GM18505 (cell line): ENCODE measurements around the gene C11orf98.
"Not testable (repeated sequence)": the region's sequence is repeated elsewhere in the genome, so short reads cannot be mapped to it uniquely, and the experiment has no call there.

Source experiments
- ATAC-seq: cut with Tn5 transposase; IDR thresholded peaks from one replicate; pipeline ENCODE4 v1.9.1; 2021; ENCODE audit not compliant: unreplicated experiment
- POLR2A ChIP-seq: IDR thresholded peaks from 4 replicates; pipeline ENCODE4 v1.6.1; 2011; ENCODE audit warnings: borderline replicate concordance; ENCODE audit not compliant: insufficient read depth, insufficient read length; ENCODE audit errors: extremely low read depth

Gene C11orf98

GRCh38 chr11:62673196-62673525, 8.2 kb upstream of the C11orf98 start:
- ATAC-seq, result no peak
- TF ChIP-seq POLR2A, result no peak

- TF ChIP-seq POLR2A, result peak; percentile 84
- peak; percentile 53 for ATAC-seq
Measured at GRCh38 chr11:62671608-62672389, 6.8 kb upstream of the C11orf98 start, which contains the start of the genes LBHD1 and UQCC3. Gene LBHD1 (minus strand): TSS chr11:62672267. CDS start chr11:62670031, 2,236 bp downstream. Gene UQCC3 (plus strand): TSS chr11:62671673. CDS start chr11:62671746, 73 bp downstream.

- no peak for TF ChIP-seq POLR2A
- ATAC-seq, result peak; percentile 12
Measured at GRCh38 chr11:62671236-62671607, 6.2 kb upstream of the C11orf98 start.

- TF ChIP-seq POLR2A, result no peak
- ATAC-seq, result no peak
Measured at GRCh38 chr11:62669420-62670161, 4.6 kb upstream of the C11orf98 start.

- TF ChIP-seq POLR2A, result no peak
- no peak for ATAC-seq
Measured at GRCh38 chr11:62667460-62667859, 2.5 kb upstream of the C11orf98 start.

GRCh38 chr11:62666259-62666926, 1.4 kb upstream of the C11orf98 start:
- TF ChIP-seq POLR2A, result peak; percentile 51
- no peak for ATAC-seq

- no peak for TF ChIP-seq POLR2A
- peak; percentile 9 for ATAC-seq
Measured at GRCh38 chr11:62665599-62666258, 719 bp upstream of the C11orf98 start.

- ATAC-seq, result peak; percentile 12
- no peak for TF ChIP-seq POLR2A
Measured at GRCh38 chr11:62664405-62665074, 470 bp downstream of the C11orf98 start.

GRCh38 chr11:62656796-62657429, 8.1 kb downstream of the C11orf98 start:
- no peak for TF ChIP-seq POLR2A
- no peak for ATAC-seq

GRCh38 chr11:62654297-62654696, 10.7 kb downstream of the C11orf98 start:
- TF ChIP-seq POLR2A, result no peak
- no peak for ATAC-seq

- no peak for ATAC-seq
- no peak for TF ChIP-seq POLR2A
Measured at GRCh38 chr11:62652161-62653006, 12.6 kb downstream of the C11orf98 start.

GRCh38 chr11:62650283-62650682, 14.7 kb downstream of the C11orf98 start:
- not testable (repeated sequence) for ATAC-seq
